Middle frontal gyrus (tissue), 1 donor: ENCODE measurements around the gene TCL1A.
"Not testable (repeated sequence)": the region's sequence is repeated elsewhere in the genome, so short reads cannot be mapped to it uniquely, and the experiment has no call there.

Source experiments
- DNase-seq: peaks from one replicate; pipeline ENCODE4 v3.0.0-alpha.2; 2015; ENCODE audit warnings: low spot score; ENCODE audit errors: extremely low spot score

TCL1A gene, protein sequence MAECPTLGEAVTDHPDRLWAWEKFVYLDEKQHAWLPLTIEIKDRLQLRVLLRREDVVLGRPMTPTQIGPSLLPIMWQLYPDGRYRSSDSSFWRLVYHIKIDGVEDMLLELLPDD

DNA sequence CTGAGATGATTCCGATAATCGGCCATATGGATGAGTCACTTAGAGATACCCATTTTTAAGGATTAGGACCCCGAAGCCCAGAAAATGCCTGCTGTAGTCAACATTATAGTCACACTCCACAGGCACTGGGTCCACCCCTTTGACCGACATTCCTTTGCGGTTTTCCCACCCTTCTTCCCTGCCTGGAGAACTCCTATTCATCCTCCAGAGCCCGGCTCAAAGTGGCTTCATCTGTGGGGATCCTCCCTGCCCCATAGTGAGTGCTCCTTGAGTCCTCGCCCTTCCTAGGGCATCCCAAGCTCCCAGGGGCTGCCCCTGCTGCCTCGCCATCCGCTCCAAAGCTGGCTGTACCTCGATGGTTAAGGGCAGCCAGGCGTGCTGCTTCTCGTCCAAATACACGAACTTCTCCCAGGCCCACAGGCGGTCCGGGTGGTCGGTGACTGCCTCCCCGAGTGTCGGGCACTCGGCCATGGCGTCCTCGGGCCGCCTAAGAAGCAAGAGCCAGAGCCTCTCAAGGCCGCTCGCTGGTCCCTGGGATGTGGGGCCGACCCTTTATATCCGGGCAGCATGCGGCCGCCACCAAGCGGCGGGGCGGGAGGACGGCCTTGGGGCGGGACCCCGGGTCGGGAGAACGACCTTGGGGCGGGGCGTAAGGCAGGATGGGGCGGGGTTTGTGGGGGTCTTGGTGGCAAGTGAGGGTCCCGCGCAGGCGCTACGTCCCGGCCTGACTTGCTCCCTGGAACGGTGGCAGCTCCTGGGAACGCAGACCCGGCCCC, at the start of gene TCL1A:
Gene TCL1A, minus strand, starts transcription at position 530 of the 776 bp plus-strand sequence. Its CDS starts 59 bp downstream, at position 471.
- DNase-seq = no peak

DNA sequence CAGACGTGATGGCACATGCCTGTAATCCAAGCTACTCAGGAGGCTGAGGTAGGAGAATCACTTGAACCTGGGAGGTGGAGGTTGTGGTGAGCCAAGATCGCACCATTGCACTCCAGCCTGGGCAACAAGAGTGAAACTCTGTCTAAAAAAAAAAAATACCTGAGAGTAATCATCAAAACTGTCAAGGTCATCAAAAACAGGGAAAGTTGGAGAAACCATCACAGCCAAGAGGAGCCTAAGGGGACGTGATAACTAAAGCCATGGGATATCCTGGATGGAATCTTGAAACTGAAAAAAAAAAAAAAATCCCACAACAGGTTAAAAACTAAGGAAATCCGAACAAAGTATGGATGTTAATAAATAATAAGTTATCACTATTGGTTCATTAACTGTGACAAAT, 49.1 kb upstream of the TCL1A start:
- not testable (repeated sequence) for DNase-seq

DNA sequence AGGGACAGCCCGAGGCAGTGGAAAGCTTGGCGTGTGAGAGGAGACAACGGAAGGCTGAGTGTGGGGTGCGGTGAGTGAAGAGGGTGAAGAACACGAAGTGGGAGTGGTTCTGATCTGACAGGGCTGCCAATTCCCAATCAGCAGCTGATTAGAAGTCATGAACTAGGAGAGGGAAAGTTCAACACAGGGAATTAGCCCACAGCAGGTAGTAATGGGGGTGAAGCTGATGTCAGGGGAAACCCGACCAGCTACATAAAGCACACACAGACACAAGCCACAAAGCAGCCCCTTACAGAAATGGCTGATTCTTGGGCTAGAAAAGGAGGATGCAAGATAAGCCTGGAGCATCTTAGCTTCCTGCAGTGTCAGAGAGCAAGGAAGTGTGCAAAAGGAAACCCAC, 47.5 kb upstream of the TCL1A start:
- DNase-seq = no peak

DNA sequence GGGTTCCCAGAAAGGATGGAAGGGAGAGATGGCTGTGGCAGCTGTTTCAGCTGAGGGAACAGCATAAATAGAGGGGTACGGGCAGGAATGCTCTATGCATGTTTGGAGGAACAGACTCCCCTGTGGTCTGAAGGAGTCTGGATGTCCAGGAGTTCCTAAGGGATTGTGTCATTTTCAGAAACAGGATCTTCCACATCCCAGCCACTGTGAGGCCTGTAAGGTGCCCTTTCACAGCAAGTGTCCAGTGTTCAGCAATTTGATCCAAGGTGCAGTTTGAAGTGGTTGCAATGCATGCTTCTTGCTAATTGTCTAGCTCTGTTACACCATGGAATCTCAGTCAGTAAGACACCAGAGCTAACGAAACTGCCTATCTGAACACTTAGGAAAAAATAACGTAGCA, 46.7 kb upstream of the TCL1A start:
- no peak for DNase-seq

DNA sequence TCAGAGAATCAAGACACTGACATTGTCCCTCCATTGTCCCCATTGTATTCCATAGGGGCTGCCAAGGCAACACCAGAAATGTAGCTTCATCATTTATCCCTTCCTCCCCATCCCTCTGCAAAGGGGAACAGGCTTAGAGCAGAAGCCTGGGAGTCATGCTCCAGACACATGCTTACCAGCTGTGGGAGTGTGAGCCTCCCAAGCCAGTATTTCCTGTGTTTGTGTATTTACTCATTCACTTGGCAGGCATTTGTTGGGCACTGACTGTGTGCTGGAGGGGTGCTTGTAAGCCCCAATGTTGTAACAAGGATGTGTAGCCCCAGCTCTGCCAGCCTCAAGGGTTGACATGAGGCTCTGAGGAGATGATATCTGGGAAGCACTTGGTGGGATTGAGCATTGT, 46.0 kb upstream of the TCL1A start:
- DNase-seq = no peak

DNA sequence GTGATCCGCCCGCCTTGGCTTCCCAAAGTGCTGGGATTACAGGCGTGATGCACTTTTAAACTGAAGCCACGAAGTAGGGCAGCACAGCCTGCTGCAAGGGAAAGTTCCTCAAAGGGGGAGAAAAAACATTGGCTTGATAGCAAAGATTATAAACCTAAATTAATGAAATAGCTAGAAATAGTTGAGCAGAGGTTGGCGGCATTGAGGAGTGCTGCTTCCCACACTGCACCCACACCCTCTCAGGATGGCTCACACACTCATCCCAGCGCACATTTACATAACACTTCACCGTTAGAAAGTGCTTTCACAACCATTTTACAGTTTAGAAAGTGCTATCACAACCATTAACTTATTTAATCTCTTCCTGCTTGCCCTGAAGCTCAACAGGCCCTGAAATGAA, 44.4 kb upstream of the TCL1A start:
- DNase-seq = no peak

DNA sequence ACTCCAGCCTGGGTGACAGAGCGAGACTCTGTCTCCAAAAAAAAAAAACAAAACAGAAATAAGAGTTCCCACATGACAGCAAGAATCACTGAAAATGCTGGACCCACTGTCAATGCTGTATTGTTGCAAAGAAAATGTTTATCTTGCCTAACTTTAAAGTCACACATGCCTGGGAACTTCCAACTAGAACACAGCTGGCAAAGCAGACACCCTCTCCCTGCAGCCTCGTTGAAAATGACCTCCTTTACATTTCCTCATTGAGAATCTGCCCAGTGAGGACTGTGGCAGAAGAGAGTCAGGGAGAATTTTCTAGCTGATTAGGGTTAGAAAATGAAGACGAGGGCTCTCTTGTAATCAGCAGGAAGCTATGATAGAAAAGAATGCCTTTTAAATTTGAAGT, 42.8 kb upstream of the TCL1A start:
- DNase-seq = no peak

DNA sequence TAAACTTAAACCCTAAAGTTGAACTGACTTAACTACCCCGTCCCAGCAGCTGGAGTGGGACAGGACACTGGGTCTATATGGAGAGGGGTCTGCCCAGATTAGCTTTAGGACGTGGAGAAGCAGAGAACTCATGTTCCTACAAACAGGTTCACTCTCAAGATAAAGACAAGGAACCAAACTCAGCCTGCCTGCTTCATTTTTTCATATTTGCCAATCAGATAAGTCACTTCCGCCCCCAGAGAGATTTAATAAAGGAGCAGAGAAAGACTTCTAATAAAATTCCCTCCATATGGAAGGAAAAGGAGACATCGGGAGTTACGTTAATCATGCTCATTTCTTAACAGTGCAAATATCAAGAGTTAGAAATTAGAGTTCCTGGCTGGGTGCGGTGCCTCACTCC, 42.2 kb upstream of the TCL1A start:
- DNase-seq = no peak

DNA sequence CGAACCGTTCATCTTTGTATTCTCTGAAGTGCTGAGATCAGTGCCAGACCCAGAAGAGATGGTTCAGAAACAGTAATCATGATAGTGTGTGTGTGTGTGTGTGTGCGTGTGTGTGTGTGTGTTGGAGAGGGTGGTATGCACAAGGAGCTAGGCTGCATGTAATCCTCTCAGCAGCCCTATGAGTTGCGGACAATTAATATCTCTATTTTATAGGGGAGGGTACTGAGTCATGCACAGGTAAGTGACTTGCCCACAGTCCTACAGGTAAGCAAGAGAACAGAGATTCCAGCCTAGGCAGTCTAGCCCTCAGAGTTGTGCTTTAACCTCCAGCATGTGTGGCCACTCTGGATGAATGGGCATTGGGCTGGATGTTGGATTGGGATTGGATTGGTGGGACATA, 27.9 kb upstream of the TCL1A start:
- no peak for DNase-seq

DNA sequence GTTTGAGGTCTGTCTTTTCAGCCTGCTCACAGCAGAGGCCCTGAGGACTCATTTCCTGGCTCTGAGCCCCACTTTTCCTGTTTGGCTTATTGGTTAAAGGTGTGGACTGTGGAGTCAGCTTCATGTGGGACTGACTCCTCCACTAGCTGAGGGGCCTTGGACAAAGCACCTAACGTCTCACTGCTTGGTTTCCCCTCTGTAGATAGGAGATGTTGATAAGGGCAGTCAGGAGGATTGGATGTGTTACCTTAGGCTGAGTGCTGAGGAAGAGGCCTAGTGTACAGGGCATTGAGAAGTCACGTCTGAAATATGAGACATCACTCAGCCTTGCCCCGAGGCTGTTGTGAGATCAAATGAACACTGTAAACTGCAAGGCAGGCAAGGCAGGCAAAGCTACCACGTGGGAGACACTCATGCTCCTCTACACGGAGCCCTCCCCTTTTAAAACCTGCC, 27.1 kb upstream of the TCL1A start:
- no peak for DNase-seq

DNA sequence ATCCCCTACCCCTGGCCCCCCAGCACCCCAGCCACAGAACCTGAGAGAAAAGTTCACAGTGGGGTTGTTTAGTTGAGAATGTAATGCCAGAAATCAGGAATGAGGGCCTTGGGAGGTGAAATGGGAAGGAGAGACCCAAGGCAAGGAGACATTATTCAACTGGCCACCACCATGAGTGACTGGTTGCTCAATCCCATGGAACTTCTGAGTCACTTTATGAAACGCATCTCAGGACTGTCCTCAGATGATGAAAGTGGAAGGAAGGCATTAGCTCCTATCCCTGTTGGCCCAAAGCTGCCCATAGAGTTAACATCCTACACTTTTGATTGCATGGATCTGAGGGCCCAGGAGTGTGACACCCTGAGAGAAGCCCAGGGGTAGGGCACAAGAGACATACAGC, 25.4 kb upstream of the TCL1A start:
- DNase-seq = no peak

DNA sequence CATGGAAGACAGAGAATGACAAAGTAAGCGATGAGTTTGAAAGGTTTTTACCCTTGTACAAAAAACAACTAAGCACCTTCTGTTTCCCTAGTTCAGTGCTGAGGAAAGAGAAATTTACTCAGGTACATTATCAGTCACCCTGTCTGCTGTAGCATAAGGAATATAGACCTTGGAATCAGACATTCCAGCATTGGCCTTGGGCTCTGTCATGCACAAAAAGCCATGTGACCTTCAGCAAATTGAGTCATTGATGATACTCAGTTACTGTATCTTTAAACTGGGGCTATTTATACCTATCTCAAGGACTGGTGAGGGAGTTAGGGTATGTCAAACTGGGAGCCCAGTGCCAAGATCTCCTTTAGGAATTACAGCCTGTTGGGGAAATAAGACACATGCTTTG, 19.3 kb upstream of the TCL1A start:
- no peak for DNase-seq

DNA sequence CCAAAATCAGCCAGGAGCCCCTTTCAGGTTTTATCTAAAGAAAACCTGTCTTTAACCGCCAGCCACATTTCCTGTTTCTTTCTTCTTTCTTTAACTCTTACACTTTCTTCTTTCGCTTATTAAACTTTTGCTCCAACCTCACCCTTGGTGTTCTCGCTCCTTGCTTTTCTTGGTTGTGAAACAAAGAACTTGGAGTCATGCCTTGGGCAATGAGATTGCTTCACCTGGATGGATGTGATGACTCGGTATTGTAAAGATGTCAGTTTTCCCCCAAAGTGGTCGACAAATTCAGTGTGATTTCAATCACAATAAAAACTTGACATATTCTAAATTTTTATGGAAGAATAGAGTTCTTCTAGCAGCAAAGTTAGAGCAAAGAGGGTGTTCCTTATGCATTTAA, 16.2 kb upstream of the TCL1A start:
- no peak for DNase-seq

DNA sequence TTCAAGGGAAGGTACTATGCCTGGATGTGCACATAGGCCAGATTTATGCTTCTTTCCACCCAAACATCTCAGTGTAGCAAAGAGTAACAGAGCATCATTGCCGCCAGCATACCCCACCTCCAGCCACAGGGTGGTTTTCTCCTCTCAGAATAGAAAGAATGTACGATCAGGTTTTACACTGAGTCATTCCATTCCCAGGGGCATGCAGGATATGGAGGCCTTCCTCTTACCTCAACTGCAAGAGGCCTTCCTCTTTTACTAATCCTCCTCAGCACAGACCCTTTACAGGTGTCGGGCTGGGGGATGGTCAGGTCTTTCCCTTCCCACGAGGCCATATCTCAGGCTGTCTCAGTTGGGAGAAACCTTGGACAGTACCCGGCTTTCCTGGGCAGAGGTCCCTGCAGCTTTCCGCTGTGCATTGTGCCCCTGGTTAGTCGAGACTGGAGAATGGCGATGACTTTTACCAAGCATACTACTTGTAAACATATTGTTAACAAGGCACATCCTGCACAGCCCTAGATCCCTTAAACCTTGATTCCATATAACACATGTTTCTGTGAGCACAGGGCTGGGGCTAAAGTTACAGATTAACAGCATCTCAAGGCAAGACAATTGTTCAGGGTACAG, 15.6 kb upstream of the TCL1A start:
- not testable (repeated sequence) for DNase-seq

DNA sequence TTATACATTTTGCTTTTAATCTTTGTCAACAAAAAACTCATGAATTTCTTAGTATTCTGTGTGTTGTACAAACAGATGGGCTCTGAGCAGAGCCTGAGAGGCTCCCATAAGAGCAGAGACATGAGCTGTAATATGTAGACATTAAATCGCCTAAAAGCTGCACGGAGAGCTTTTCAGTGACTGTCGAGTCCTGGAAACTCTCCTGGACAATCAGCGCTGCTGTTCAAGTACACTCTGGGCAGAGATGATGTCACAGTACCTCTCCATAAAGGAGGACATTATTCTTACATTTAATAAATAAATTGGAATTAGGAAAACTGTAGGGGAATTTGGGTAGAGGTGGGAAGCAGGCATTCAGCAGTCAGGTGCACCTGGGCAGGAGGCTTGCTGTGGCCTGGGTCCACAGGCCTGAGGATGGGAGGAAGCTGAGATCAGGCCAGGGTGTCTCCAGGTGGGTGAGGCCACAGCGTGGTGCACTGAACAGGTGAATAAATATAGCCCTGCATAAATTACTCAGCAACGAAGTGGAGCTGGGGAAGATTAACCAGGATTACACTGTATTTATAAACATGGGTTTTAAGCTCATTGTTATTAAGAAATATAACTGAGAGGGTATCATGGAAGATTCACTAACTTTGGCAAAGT, 13.3 kb upstream of the TCL1A start:
- no peak for DNase-seq

DNA sequence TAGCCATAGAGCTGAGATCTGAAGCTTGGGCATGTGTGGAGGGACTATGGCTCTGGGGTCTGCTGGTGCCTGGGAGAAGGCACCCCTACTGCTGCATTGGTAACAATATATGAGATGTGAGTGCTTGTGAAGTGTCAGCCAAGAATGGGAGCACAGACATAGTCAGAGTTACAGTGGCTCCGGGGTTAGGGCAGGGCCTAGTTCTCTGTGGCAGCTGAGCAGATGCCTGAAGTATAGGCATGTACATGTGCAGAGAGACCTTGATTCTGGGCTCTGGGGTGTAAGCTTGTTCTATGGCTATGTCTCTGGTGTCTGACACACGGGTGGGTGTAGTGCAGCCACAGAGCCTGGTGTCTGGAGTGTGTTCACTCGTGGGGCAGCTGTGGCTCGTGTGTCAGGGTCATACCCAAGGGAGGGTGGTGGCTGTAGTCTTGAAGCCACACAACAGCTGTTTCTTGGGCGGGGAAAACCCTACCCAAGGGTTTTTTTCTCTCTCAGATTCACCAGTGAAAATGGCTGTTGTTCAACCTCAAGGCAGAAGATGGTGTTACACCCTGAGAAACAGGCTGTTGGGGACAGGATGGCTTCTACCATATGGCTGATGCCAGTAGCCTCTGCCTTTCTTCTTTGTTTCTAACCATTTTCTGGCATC, 11.9 kb upstream of the TCL1A start:
- DNase-seq = no peak

DNA sequence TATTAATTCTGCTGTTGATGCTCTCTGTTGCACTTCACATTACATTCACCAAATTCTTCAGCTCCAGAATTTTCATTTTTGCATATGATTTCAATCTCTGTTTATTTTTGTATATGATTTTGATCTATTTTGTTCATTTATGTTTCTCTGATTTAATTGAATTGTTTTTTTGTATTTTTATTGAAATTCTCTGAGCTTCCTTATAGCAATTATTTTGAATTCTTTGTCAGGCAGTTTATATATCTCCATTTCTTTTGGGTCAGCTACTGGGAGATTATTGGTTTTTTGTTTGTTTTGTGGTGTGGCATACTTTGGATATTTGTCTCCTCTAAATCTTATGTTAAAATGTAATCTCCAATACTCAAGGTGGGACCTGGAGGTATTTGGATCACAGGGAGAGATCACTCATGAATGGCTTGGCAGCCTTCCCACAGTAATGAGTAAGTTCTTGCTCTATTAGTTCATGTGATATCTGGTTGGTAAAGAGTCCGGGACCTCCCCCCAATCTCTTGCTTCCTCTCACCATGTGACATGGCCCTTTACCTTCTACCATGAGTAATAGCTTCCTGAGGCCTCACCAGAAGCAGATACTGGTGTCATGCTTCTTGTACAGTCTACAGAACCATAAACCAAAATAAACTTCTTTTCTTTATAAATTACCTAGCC, 8.7 kb upstream of the TCL1A start:
- no peak for DNase-seq

DNA sequence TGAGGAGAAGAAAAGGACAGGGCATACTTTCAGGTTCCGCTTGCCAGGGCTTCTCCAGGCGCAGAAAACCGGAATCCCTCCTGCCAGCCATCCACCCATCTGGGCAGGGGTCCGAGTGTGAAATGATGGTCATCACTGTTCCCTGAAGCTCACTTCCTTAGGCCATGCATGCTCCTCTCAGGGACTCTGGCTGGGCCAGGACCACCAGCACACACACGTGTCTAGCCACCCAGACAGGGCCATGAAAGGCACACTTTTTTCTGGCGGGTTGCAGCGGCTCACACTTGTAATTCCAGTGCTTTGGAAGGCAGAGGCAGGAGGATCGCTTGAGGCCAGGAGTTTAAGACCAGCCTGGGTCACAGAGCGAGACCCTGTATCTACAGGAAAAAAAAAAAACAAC, 1.5 kb downstream of the TCL1A start:
- no peak for DNase-seq

DNA sequence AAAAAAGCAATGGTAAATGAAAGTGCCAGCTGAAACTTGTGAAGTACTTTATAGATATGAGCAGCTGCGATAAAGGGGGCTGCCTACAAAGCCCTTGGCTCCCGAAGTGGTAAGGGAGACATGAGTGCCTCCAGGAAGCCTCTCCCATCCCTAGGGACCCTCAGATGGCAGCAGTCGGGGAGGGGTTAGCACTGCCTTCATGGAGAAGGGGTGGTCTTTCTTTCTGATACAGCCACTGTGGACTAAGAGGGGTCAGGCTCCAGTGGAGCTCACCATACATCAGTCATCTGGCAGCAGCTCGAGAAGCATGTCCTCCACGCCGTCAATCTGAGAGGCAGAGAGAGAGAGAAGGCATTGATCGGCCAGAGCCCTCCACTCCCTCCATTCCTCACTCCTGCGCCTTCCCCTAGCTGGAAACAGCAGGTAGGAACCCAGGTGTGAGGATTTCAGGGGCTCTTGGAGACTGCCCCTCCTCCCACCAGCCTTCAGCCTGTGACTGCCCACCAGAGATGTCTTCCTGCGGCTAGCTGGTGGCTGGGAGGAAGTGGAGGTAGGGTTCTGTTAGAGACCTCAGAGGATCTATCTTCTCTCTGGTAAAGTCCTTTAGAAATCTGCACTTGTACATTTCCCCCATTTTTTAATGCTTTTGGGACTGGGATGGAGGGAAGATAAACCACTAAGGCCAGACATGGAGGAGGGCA, 2.3 kb downstream of the TCL1A start:
- no peak for DNase-seq

DNA sequence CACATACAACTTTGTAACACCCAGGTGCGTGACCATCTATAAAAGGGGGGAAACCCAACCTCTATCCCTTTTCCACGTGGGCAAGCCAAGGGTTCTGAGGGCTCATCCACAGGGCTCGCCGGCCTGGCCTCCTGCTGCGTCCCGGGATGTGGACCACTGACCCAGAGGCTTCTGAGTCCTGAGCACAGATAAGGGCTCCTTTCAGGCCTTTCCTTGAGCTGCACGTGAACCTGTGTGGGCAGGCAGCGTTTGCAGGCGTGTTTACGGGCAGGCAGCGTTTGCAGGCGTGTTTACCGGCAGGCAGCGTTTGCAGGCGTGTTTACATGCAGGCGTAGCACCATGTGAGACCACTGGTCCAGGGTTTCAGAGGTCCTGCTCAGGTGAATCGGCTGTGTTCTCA, 3.8 kb downstream of the TCL1A start:
- DNase-seq = no peak

DNA sequence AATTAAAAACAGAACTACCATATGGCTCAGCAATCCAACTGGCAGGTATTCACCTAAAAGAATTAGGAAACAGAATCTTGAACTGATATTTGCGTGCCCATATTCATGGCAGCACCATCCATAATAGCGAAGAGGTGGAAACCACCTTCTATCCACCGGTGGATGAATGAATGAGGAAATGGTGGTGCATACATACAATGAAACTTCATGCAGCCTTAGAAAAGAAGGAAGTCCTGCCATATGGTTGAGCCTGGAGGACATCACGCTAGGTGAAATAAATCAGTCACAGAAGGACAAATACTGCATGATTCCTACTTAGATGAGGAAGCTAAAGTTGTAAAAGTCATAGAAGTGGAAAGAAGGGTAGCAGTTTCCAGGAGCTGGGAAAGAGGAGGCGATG, 6.6 kb downstream of the TCL1A start:
- no peak for DNase-seq
